Hepatocyte (in vitro differentiated cells): ENCODE data around the gene AGBL1.

ENCODE experiments used
- CTCF ChIP-seq: fragments of 200-600 bp; sonication (generic); IDR thresholded peaks from 2 replicates; pipeline ENCODE4 v1.5.1; 2016; ENCODE audit warnings: antibody characterized with exemption, mild to moderate bottlenecking; ENCODE audit not compliant: poor library complexity
- EZH2 ChIP-seq: fragments of 200-600 bp; sonication (generic); IDR thresholded peaks from 2 replicates; pipeline ENCODE4 v1.6.1; 2016; ENCODE audit warnings: antibody characterized with exemption, mild to moderate bottlenecking, borderline replicate concordance
- EZH2phosphoT487 ChIP-seq: fragments of 200-600 bp; sonication (generic); IDR thresholded peaks from one replicate; pipeline ENCODE4 v1.6.1; 2018; ENCODE audit warnings: antibody characterized with exemption, mild to moderate bottlenecking, low read depth, moderate library complexity; ENCODE audit not compliant: unreplicated experiment, severe bottlenecking

- no peak for TF ChIP-seq CTCF
- no peak for TF ChIP-seq EZH2
- no peak for TF ChIP-seq EZH2phosphoT487
Measured at GRCh38 chr15:86961669-86962068, 882.0 kb downstream of the AGBL1 start.
